B cell (primary cell): ENCODE results near the gene RNF103. TPM values are rescaled to one million over a fixed set of nuclear protein-coding genes. Genes with fewer than 3 reads are reported as not detected.
"Not testable (repeated sequence)": the region's sequence is repeated elsewhere in the genome, so short reads cannot be mapped to it uniquely, and the experiment has no call there.

Experiments used
- ATAC-seq: fragments of 200-7000 bp; cut with Tn5 transposase; one replicate; pipeline ENCODE4 v1.10.0; 2021; ENCODE audit warnings: low read depth, mild to moderate bottlenecking, moderate number of reproducible peaks, moderate library complexity
- CTCF ChIA-PET: fragments of 350-600 bp; sonication (Branson Sonifier 250); formaldehyde crosslinking; loops from one replicate; lab custom pipeline; 2021; ENCODE audit warnings: antibody characterized with exemption, inconsistent platforms; lab: Charles Lee
- POLR2A ChIA-PET: fragments of 350-600 bp; sonication (Branson Sonifier 250); formaldehyde crosslinking; loops from one replicate; lab custom pipeline; 2021; ENCODE audit warnings: antibody characterized with exemption; lab: Charles Lee
- DNase-seq: peaks from one replicate; pipeline ENCODE4 v3.0.0; 2013
- H2AFZ ChIP-seq: 2 replicates; pipeline ENCODE4 v1.6.1; 2012; ENCODE audit warnings: mild to moderate bottlenecking, low read depth, low read length; ENCODE audit not compliant: insufficient read depth, poor library complexity, severe bottlenecking
- H3K27ac ChIP-seq, 2 donors: 1 replicate in 1 of 2; 2 replicates in 1 of 2; pipeline ENCODE4 v1.5.1; 2012 to 2013; ENCODE audit warnings: low read length in 2 of 2, mild to moderate bottlenecking in 2 of 2, moderate library complexity in 1 of 2
- H3K27me3 ChIP-seq, 4 experiments: fragments of 200-600 bp in 1 of 4; sonication (generic) in 1 of 4; replicated peaks in 1 of 4; 1 replicate in 2 of 4; 2 replicates in 2 of 4; pipeline versions ENCODE4 v1.6.1 to v1.7.0; 2013 to 2016; ENCODE audit warnings: low read length in 3 of 4, mild to moderate bottlenecking in 2 of 4, mixed read lengths in 1 of 4, moderate library complexity in 1 of 4; ENCODE audit not compliant: insufficient read depth in 4 of 4, control insufficient read depth in 3 of 4; ENCODE audit errors: control extremely low read depth in 1 of 4
- H3K36me3 ChIP-seq, 2 experiments: replicated peaks in 1 of 2; 1 replicate in 1 of 2; 2 replicates in 1 of 2; pipeline versions ENCODE4 v1.6.1 to v1.7.1; 2013; ENCODE audit warnings: low read length in 1 of 2; ENCODE audit not compliant: insufficient read depth in 2 of 2, control insufficient read depth in 1 of 2; ENCODE audit errors: control extremely low read depth in 1 of 2, extremely low read depth in 1 of 2
- H3K4me1 ChIP-seq, 2 donors: fragments of 200-600 bp in 1 of 2; sonication (generic) in 1 of 2; 1 replicate in 1 of 2; 2 replicates in 1 of 2; pipeline versions ENCODE4 v1.5.1 to v1.6.1; 2013 to 2017; ENCODE audit warnings: low read length in 2 of 2; ENCODE audit not compliant: control insufficient read depth in 2 of 2, insufficient read depth in 2 of 2
- H3K4me2 ChIP-seq: replicated peaks from 2 replicates; pipeline ENCODE3; 2012; ENCODE audit warnings: mild to moderate bottlenecking, low read depth, low read length; ENCODE audit not compliant: poor library complexity, severe bottlenecking
- H3K4me3 ChIP-seq, 5 experiments: fragments of 200-600 bp in 1 of 5; sonication (generic) in 1 of 5; 1 replicate in 3 of 5; 2 replicates in 2 of 5; pipeline versions ENCODE4 v1.5.1 to v1.7.0; 2011 to 2016; ENCODE audit warnings: low read length in 4 of 5, mild to moderate bottlenecking in 4 of 5, low read depth in 2 of 5, control low read depth in 1 of 5, moderate library complexity in 1 of 5; ENCODE audit not compliant: insufficient read depth in 1 of 5; ENCODE audit errors: control extremely low read depth in 1 of 5, extremely low read depth in 1 of 5
- H3K79me2 ChIP-seq: fragments of 200-600 bp; sonication (generic); one replicate; pipeline ENCODE4 v1.6.0; 2016; ENCODE audit warnings: low read length; ENCODE audit not compliant: control insufficient read depth, insufficient read depth
- H3K9ac ChIP-seq: fragments of 200-600 bp; sonication (generic); 2 replicates; pipeline ENCODE4 v1.6.1; 2017; ENCODE audit warnings: mild to moderate bottlenecking, low read length, moderate library complexity
- H3K9me3 ChIP-seq, 3 donors: one replicate each; pipeline versions ENCODE4 v1.6.1 to v1.7.1; 2013; ENCODE audit warnings: low read length in 2 of 3; ENCODE audit not compliant: control insufficient read depth in 2 of 3, insufficient read depth in 1 of 3; ENCODE audit errors: control extremely low read depth in 1 of 3
- H4K20me1 ChIP-seq: 2 replicates; pipeline ENCODE4 v1.6.0; 2012; ENCODE audit warnings: mild to moderate bottlenecking, low read length; ENCODE audit not compliant: insufficient read depth, control insufficient read depth, poor library complexity, severe bottlenecking
- H3K27ac Mint-ChIP-seq: one replicate; pipeline ENCODE4 v1.8.0; 2021; ENCODE audit warnings: mixed read lengths
- H3K27me3 Mint-ChIP-seq: one replicate; pipeline ENCODE4 v1.8.0; 2021; ENCODE audit warnings: mixed read lengths
- H3K4me1 Mint-ChIP-seq: one replicate; pipeline ENCODE4 v1.8.0; 2021; ENCODE audit warnings: mixed read lengths
- H3K4me3 Mint-ChIP-seq: one replicate; pipeline ENCODE4 v1.8.0; 2021; ENCODE audit warnings: mixed read lengths
- H3K9me3 Mint-ChIP-seq: one replicate; pipeline ENCODE4 v1.8.0; 2022; ENCODE audit warnings: mixed read lengths; ENCODE audit not compliant: insufficient read depth
- EZH2 ChIP-seq: IDR thresholded peaks from 2 replicates; pipeline ENCODE4 v1.6.1; 2012; ENCODE audit warnings: borderline replicate concordance, low read depth, mild to moderate bottlenecking, moderate library complexity, low read length; ENCODE audit not compliant: insufficient read depth, poor library complexity, severe bottlenecking
- WGBS: methylation state at CpG from one replicate; pipeline ENCODE4 v1.1.5; 2013; ENCODE audit warnings: missing lambda C conversion rate; ENCODE audit not compliant: insufficient coverage; 5-methylcytosine and 5-hydroxymethylcytosine counted together
- intact Hi-C: fragments of 100-400 bp; cut with micrococcal nuclease; formaldehyde crosslinking; loops from one replicate; pipeline ENCODE4 v1.10.0; 2022
- polyA plus RNA-seq: library from polyadenylated mRNA; depleted of rRNA; stranded (reverse); fragments of >200 nt; gene quantifications from 2 replicates; pipeline ENCODE4 v1.2.3, GENCODE V29; 2012
- total RNA-seq, 2 donors: library from RNA; stranded (reverse); fragments of 120-200 nt in 1 of 2; gene quantifications; 1 replicate in 1 of 2; 2 replicates in 1 of 2; pipeline versions ENCODE4 v1.2.3 to v1.2.4, GENCODE V29; 2013 to 2022
- TF ChIP-seq, protein P1 (sequence below): fragments of 200-600 bp; IDR thresholded peaks from one replicate; pipeline ENCODE4 v1.8.0; 2022; ENCODE audit warnings: antibody characterized with exemption, mild to moderate bottlenecking

The RNF103 gene
- total and polyA plus RNA-seq, 2 donors (not counting 1 experiment from before 2014, with no cell fraction given): 23.7 to 37.2 TPM

- Mint-ChIP-seq H3K27ac (no peak overlapping the region), H3K4me1 (no peaks in the 10 kb centered on the region), H3K4me3 (no peak overlapping the region), H3K9me3 (peaks cover 5% of the 10 kb centered on the region), H3K27me3 (no peaks in the 10 kb centered on the region)
- H3K79me2 ChIP-seq: no peaks in the 10 kb centered on the region
- H3K9me3 ChIP-seq: no peaks in the 10 kb centered on the region
- H4K20me1 ChIP-seq: no peaks in the 10 kb centered on the region
- H3K4me1 ChIP-seq: no peaks in the 10 kb centered on the region
- no peaks in the 10 kb centered on the region for H3K27me3 ChIP-seq
- no peak overlapping the region for H3K4me3 ChIP-seq
- DNase-seq (no peak), ATAC-seq (no peak)
- intact Hi-C loops: no loop called here
- H2AFZ ChIP-seq: no peak overlapping the region
- no peaks in the 10 kb centered on the region for H3K36me3 ChIP-seq
- H3K9ac ChIP-seq: no peak overlapping the region
- no peak overlapping the region for H3K27ac ChIP-seq
- 96% methylated on average over 3 of the region's 5 CpGs for WGBS
- H3K4me2 ChIP-seq: no peak overlapping the region
- POLR2A ChIA-PET: no interaction called here
- TF ChIP-seq, protein P1, sequence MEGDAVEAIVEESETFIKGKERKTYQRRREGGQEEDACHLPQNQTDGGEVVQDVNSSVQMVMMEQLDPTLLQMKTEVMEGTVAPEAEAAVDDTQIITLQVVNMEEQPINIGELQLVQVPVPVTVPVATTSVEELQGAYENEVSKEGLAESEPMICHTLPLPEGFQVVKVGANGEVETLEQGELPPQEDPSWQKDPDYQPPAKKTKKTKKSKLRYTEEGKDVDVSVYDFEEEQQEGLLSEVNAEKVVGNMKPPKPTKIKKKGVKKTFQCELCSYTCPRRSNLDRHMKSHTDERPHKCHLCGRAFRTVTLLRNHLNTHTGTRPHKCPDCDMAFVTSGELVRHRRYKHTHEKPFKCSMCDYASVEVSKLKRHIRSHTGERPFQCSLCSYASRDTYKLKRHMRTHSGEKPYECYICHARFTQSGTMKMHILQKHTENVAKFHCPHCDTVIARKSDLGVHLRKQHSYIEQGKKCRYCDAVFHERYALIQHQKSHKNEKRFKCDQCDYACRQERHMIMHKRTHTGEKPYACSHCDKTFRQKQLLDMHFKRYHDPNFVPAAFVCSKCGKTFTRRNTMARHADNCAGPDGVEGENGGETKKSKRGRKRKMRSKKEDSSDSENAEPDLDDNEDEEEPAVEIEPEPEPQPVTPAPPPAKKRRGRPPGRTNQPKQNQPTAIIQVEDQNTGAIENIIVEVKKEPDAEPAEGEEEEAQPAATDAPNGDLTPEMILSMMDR: no peak
- TF ChIP-seq EZH2: no peak
- CTCF ChIA-PET: no interaction called here
Measured at GRCh38 chr2:86671337-86671981, 47.8 kb upstream of the RNF103 start.

DNA sequence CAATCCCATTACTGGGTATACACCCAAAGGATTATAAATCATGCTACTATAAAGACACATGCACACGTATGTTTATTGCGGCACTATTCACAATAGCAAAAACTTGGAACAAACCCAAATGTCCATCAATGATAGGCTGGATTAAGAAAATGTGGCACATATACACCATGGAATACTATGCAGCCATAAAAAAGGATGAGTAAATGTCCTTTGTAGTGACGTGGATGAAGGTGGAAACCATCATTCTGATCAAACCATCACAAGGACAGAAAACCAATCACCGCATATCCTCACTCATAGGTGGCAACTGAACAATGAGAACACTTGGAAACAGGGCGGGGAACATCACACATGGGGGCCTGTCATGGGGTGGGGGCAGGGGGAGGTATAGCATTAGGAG is 45.7 kb upstream of the RNF103 start:
- ATAC-seq, H3K79me2 ChIP-seq, H3K4me1 Mint-ChIP-seq, H3K27me3 ChIP-seq, H3K9me3 ChIP-seq, H3K4me3 ChIP-seq, H3K36me3 ChIP-seq, H3K27ac ChIP-seq, H3K4me3 Mint-ChIP-seq, H3K9ac ChIP-seq, H3K9me3 Mint-ChIP-seq, intact Hi-C loops, POLR2A ChIA-PET, H3K27me3 Mint-ChIP-seq, CTCF ChIA-PET, DNase-seq, H2AFZ ChIP-seq, H3K4me2 ChIP-seq, H3K4me1 ChIP-seq, H4K20me1 ChIP-seq, H3K27ac Mint-ChIP-seq: not testable (repeated sequence)
- WGBS: no CpG with 5 or more reads among the region's 5 CpGs
